ENCODE measurements around the gene RPS6KA5.

- TF ChIP-seq NCOA2 (IDR thresholded peaks at IDR 0.05; ENCODE audit: partially characterized antibody in 2 of 2) (no peak), SP1 (CRISPR knock-in tag; IDR thresholded peaks at IDR 0.05) (no peak), JUN (IDR thresholded peaks at IDR 0.05; ENCODE audit: borderline replicate concordance, low read depth, low read length) (no peak), JUN (CRISPR knock-in tag; IDR thresholded peaks at IDR 0.05; ENCODE audit: borderline replicate concordance) (no peak), SMAD4 (CRISPR knock-in tag; conservative IDR thresholded peaks at IDR 0.05) (no peak), ZBTB5 (IDR thresholded peaks at IDR 0.05) (no peak), L3MBTL2 (IDR thresholded peaks at IDR 0.05) (no peak), POLR3A (IDR thresholded peaks at IDR 0.05; ENCODE audit: borderline replicate concordance, extremely low read depth, insufficient read depth, insufficient read length) (no peak), ZNF75A (CRISPR knock-in tag; IDR thresholded peaks at IDR 0.05) (no peak), CTCF (IDR thresholded peaks at IDR 0.05 in 2 of 3, conservative IDR thresholded peaks at IDR 0.05 in 1 of 3; ENCODE audit: insufficient read depth in 2 of 3, low read depth in 1 of 3, low read length in 3 of 3) (no peak)
Measured at GRCh38 chr14:90864741-90865140, 195.7 kb downstream of the RPS6KA5 start.
